ENCODE measurements around the gene SET. TPM values are rescaled to one million over a fixed set of nuclear protein-coding genes. Genes with fewer than 3 reads are reported as not detected.

The SET gene
- total RNA-seq, 1 experiment from 2014 or later = 422 TPM

- in situ Hi-C loops (cut with HindIII; ENCODE audit: low pct_unique_long_range_greater_than_20kb, low sequenced_read_pairs) = no loop called here
- Histone ChIP-seq H3K27ac (ENCODE audit: low read length) (peak overlapping the region; percentile 88), H3K9me3 (ENCODE audit: control insufficient read depth, insufficient read depth, low read depth, low read length) (no peaks in the 10 kb centered on the region), H3K27me3 (ENCODE audit: control insufficient read depth, insufficient read depth, low read length) (no peaks in the 10 kb centered on the region), H3K36me3 (ENCODE audit: control insufficient read depth, insufficient read depth, low read length) (peaks cover 3% of the 10 kb centered on the region; the same call in 1 of the 2 replicates), H3K4me1 (ENCODE audit: control insufficient read depth, insufficient read depth, low read length) (peaks cover 6% of the 10 kb centered on the region), H3K4me3 (ENCODE audit: low read depth in 2 of 2, low read length in 2 of 2) (peak overlapping the region; percentile 79 to 82)
- CTCF ChIA-PET = no interaction called here
- intact Hi-C loops (cut with micrococcal nuclease; ENCODE audit: unreplicated experiment) = no loop called here
- DNase-seq (ENCODE audit: low read depth, low spot score) = no peak
- POLR2A ChIA-PET = no interaction called here
- ATAC-seq = no peak
- TF ChIP-seq REST (IDR thresholded peaks at IDR 0.05; ENCODE audit: insufficient read depth in 1 of 2, low read depth in 2 of 2, low read length in 1 of 2) (no peak), CTCF (IDR thresholded peaks at IDR 0.05) (no peak)
- BruUV-seq (replicated peaks) = TSS peak; percentile 75
These were observed 34.4 kb downstream of the SET start for GRCh38 chr9:128723352-128723865.

GRCh38 chr9:128723866-128724743, 35.1 kb downstream of the SET start, which contains the start of gene ZDHHC12:
TSS of gene ZDHHC12 (minus strand) at chr9:128724127. CDS start at chr9:128724093, 34 bp downstream.
- Histone ChIP-seq H3K27me3 (ENCODE audit: control insufficient read depth, insufficient read depth, low read length) (no peaks in the 10 kb centered on the region), H3K27ac (ENCODE audit: low read length) (peak within 1 kb of the TSS; percentile 89), H3K36me3 (ENCODE audit: control insufficient read depth, insufficient read depth, low read length) (peaks cover 3% of the 10 kb centered on the region; the same call in 1 of the 2 replicates), H3K4me1 (ENCODE audit: control insufficient read depth, insufficient read depth, low read length) (peaks cover 6% of the 10 kb centered on the region), H3K9me3 (ENCODE audit: control insufficient read depth, insufficient read depth, low read depth, low read length) (no peaks in the 10 kb centered on the region), H3K4me3 (ENCODE audit: low read depth in 2 of 2, low read length in 2 of 2) (peak within 1 kb of the TSS; percentile 79 to 82)
- intact Hi-C loops (cut with micrococcal nuclease; ENCODE audit: unreplicated experiment) = no loop called here
- BruUV-seq (replicated peaks) = no TSS peak
- ATAC-seq = peak; percentile 96
- ChIA-PET CTCF (interaction anchor here (0.5 kb wide), 1 partner anchor 94 kb away, joined by 5 read pairs; no protein-coding TSS in a partner anchor), POLR2A (no interaction called here)
- TF ChIP-seq SIN3A (IDR thresholded peaks at IDR 0.05; ENCODE audit: borderline replicate concordance, insufficient read depth, low read depth, low read length) = peak; percentile 52; the same call in 1 of the 2 replicates
- TF ChIP-seq POLR2AphosphoS5 (IDR thresholded peaks at IDR 0.05; ENCODE audit: low read depth, low read length) = peak; percentile 86
- TF ChIP-seq CTCF (IDR thresholded peaks at IDR 0.05) = no peak
- no peak for TF ChIP-seq TCF7L2 (IDR thresholded peaks at IDR 0.05; ENCODE audit: low read depth, low read length)
- DNase-seq (ENCODE audit: low read depth, low spot score) = peak; percentile 72
- in situ Hi-C loops (cut with HindIII; ENCODE audit: low pct_unique_long_range_greater_than_20kb, low sequenced_read_pairs) = no loop called here
